ENCODE measurements around the gene UQCC2.

Gene UQCC2

GRCh38 chr6:33651403-33651802 is 60.1 kb downstream of the UQCC2 start:
- no peak for DNase-seq (ENCODE audit: low read depth)
